Measurements from ENCODE around the gene HTR6.
A peak's percentile ranks its signal among the peaks of the same experiment; 100 is the strongest.

The HTR6 gene

DNA sequence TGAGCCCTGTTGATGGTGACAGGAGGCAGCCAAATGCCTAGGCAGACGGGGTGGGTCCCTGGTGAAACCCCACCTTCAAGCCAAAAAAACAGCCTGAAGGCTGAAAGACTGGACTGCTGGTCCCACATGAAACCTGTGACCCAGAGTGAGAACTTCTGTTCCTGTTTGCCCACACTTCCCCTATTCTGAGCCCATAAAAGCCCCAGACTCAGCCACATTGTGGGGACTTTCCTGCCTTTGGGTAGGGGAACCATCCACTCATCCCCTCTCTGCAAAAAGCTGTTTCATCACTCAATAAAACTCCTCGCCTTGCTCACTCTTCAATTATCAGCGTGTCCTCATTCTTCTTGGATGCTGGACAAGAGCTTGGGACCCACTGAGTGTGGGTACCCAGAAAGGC lies 25.2 kb downstream of the HTR6 start:
- DNase-seq, result no peak

DNA sequence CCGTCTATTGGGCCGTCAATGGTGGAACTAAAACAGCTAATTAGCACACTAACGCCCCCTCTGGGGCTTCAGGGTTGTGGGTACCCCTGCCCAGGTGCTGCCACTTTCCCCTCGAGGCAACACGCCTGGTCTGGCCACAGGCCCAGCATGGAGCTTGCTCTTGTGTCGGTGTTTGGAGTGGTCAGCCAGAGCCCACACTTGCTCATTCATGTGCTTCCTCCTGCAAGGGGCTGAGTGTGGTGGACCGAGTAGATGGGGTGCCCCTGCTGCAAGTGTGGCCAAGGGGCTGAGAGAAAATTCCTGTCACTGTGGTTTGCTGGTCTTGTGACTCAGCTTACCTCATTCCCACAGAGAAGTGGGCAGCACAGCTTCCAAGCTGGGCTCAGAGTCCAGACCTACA lies 25.7 kb downstream of the HTR6 start:
- no peak for DNase-seq

- DNase-seq, result no peak
Measured at GRCh38 chr1:19694298-19694697, 29.6 kb downstream of the HTR6 start.

GRCh38 chr1:19695772-19696171 lies 31.1 kb downstream of the HTR6 start:
- DNase-seq, result no peak

DNA sequence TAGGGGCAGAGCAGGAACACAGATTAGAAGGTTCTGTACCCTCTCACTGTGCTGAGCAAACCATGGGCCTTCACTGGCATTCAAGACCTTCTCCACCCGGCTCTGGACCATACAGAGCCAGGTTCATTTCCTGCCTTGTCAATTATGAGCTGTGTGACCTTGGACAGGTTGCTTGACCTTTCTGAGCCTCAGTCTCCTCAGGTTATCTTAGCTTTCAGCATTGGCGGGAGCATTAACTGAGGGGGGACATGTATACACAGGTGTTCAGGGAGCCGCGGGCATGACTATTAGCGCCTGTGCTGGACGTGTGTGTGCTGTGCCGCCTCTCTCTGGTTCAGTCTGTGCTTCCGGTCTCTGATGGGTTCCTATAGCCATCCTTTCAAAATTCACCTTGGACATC lies 32.1 kb downstream of the HTR6 start:
- DNase-seq, result no peak

DNA sequence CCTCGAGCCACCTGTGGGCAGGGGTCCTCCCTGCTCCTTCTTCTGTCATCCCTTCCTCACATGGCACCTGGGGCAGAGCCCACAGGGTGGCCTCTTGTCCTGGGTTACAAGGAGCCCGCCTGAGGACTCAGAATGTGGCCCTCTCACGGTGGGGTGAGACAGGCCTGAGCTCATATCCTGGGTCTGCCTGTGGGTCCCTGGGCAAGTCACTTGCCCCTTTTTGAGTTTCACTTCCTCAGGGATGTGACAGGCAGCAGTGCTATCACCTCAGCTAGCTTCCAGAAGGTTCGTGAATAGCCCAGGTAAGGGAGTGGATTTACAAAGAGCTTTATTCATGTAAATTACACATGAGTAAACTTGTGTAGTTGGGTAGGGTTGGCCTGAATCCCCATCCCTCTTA lies 33.5 kb downstream of the HTR6 start:
- no peak for DNase-seq

DNA sequence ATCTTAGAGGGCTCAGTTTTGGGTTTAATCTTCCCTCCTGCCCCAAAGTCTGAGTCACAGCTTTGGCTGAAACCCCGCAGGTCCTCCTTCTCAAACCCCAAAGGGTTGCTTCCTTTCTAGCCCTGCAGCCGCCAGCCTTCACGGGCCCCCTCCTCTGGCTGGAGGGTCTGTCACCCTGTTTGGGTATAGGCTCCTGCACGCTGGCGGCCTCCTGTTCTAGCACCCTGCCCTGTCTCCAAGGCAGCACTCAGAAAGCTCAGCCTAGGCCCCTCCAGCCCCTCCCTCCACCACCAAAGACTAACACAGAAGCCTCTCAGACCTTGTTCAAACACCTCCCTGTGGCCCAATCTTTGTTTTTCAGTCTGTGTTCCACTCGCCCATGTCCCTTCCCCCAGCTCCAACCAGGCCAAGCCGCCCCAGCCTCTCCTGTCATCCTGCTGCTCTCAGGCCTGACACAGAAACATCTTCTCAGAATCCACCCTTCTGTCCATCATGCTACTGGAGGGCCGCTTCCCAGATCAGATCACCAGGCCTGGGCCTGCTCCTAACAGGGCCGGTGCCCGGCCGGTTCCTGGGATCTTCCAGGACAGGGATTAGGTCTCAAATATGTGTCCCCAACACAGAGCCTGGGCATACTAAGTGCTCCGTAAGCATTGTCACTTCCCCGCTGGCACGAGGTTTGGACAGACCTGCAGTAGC lies 35.6 kb downstream of the HTR6 start:
- DNase-seq, result no peak

GRCh38 chr1:19703280-19703679 lies 38.6 kb downstream of the HTR6 start:
- DNase-seq, result no peak

DNA sequence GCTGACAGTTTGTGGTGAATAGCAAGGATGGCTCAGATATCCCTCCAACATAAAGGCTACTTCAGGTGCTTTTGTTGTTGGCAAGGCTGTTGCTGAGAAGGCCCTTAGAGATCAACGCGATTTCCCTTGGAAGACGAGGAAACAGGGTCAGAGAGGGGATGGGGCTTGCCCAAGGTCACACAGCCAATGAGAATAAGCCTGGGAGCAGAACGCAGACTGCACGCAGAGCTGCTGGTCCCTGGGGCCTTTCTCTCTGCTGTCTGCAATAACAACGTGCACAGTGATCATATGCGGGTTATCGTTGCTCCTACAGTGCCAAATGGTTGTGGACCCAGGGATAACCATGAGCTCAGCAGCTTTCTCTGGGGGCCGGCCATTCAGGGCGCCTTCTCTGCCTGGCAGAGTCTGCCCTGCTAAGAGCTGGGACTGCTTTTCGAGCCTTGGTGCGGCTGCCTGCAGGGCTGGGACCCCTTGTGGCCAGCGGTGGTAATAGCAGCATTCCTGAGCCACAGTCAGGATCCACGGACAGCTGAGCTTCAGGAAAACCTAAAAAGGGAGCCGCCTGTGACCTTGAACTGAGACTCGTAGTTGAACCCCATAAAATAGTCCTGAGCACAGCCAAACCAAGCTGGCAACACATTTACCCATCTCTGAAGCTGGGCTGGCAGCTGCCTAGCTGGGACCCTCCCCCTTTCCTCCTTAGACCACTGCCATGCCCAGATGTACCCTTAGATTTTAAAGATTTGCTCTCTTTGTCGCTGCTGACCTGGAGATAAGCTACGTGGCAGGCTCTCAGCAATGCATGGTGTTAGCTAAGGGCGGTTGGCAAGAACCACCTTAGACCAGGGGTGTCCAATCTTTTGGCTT lies 39.8 kb downstream of the HTR6 start:
- peak; percentile 50 for DNase-seq

DNA sequence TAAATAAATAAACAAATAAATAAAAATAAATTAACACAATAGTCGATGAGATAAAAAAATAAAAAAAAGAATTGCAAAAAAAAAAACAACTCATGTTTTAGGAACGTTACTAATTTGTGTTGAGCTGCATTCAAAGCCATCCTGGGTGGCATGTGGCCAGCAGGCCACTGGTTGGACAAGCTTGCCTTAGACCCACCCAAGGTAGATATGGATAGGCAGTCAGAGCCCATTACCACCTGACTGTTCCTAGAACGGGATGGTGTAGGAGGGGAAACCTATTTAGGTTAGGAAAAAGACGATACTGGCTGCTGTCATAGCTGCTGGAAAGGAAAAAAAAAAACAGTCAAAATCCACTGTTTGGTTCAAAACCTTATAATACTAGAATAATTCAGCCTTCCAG lies 40.8 kb downstream of the HTR6 start:
- no peak for DNase-seq

GRCh38 chr1:19706136-19706535 lies 41.5 kb downstream of the HTR6 start:
- no peak for DNase-seq

- DNase-seq, result no peak
Measured at GRCh38 chr1:19708567-19709110, 44.0 kb downstream of the HTR6 start.

GRCh38 chr1:19709260-19709793 lies 44.7 kb downstream of the HTR6 start:
- no peak for DNase-seq

DNA sequence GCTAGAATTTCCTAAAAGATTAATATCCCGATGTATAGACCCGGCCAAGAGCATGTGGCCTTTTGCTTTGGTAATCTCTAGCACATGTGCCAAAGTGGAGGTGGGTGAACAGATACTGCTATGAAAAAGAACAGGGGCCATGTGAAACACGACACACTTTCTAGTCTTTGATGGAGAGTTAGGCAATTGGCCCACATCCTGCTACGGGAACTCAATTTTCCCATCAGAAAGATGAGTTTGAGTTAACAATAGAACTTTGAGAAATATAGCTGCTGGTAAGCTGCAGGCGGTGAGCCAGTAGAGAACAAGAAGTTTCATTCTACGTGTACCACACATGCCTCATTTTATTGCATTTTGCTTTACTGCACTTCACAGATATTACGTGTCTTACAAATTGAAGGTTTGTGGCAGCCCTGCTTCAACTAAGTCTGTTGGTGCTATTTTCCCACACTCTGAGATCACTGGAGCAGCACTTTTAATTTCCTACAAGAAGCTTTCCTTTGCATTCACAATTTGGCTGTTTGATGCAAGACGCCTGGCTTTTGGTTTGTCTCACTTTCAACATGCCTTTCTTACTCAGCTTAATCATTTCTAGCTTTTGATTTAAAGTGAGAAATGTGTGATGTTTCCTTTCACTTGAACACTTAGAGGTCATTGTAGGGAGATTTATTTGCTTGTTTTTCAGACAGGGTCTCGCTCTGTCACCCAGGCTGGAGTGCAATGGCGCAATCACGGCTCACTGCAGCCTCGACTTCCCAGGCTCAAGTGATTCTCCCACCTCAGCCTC lies 46.3 kb downstream of the HTR6 start:
- DNase-seq, result no peak

DNA sequence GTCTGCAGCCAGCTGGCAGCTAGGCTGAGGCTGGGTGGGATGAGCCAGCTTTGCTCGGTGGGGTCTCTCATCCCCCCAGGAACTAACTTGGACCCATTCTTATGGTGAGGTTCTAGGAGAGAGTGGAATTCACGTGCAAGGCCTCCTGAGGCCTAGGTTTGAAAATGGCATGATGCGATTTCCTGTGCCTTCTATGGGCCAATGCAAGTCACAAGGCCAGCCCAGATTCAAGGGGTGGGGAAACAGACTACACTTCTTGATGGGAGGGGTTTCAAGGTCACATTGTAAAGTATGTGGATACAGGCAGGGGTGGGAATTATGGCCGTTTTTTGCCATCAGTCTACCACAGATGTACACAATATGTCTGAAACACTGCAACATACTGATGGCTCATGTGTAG lies 48.3 kb downstream of the HTR6 start:
- DNase-seq, result no peak

DNA sequence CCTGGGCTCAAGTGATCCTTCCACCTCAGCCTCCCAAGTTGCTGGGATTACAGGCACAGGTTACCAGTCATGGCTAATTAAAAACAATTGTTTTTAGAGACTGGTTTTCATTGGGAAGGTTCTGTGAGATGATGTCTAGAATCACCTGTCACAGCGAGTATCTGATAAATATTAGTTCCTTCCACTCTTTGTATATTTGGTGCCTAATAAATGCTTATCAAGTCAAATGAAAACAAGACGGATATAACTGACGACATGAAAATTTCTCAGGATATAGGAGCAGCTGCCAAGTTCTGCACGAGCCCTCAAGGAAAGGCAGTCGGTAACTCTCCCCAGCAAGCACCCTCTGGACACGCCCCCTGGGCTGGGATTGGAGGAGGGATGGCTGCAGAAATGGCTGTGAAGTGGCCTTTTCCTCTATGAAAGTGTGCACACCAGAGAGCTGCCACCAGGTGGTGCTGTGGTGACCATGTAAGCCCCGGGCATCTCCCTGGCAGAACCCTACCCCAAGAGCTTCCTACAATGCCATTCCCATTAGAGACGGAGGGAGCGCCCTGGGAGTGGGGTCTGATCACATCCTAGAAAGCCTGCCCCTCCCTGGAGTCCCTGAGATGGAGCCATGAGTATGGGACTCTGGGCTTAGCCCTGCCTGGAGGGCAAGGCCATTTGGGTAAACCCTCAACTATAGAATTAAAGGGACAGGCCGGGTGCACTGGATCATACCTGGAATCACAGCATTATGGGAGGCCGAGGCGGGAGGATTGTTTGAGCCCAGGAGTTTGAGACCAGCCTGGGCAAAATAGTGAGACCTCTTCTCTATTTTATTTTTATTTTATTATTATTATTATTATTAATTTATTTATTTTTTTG lies 50.9 kb downstream of the HTR6 start:
- DNase-seq, result peak; percentile 95

GRCh38 chr1:19717467-19717866 lies 52.8 kb downstream of the HTR6 start:
- DNase-seq, result no peak

DNA sequence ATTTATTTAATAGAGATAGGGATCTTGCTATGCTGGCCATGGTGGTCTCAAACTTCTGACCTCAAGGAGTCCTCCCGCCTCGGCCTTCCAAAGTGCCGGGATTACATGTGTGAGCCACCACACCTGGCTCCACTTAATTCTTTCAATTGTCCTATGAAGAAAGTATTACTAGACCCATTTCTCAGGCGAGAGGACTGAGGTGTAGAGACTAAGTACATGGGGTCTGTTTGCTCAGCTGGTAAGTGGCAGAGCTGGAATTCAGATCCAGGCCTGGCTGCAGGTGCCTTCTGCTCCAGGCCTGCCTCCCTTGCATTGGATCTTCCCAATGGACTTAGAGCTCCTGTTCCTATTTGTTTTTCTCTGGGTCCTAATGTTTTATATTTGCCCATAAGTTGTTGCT lies 55.5 kb downstream of the HTR6 start:
- no peak for DNase-seq

DNA sequence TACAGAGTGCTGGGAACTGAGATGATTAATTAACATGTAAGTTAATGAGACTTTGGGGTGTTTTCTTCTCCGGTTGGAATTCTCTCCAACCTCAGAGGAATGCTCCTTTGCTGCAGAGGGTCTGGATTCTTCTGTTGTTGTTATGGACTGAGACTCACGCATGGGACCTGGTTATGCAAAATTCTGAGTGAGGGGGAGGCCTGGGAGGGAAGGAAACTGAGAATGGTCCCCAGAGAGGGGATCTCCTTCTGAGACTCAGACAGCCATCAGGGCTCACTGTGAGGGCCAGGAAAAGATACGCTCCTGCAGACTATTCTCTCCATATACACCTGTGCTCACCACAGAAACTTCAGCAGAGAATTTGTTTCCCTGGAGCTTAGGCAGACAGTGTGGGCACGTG lies 56.3 kb downstream of the HTR6 start:
- DNase-seq, result no peak

DNA sequence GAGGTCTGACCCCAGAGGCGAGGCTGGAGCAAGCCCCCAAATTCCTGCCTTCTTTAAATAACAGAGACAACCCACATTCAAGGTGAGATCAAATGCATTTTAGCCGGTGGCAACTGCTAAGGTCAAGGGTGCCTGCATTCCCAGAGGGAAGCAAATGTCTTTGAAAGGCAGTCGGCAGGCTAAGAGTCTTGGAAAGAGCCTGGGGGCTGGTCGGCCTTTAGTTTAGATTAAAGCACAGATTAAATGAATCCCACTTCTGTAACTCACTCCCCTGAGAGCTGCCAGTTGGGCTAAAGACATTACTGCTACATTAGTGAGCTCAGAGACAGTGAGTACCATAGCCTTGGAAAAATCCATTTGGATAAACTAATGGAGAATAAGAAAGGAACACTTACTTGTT lies 59.2 kb downstream of the HTR6 start:
- DNase-seq, result no peak

- no peak for DNase-seq
Measured at GRCh38 chr1:19725606-19726005, 60.9 kb downstream of the HTR6 start.
